PFSK-1 (cell line): ENCODE measurements around the gene AGPAT3.

ENCODE experiments used
- FOXP2 ChIP-seq: optimal IDR thresholded peaks from 2 replicates; pipeline ENCODE3; 2011; ENCODE audit warnings: borderline replicate concordance, control low read depth, inconsistent platforms; ENCODE audit not compliant: insufficient read depth; ENCODE audit errors: extremely low read length, extremely low read depth
- POLR2AphosphoS5 ChIP-seq: IDR thresholded peaks from 2 replicates; pipeline ENCODE4 v1.6.1; 2012; ENCODE audit warnings: low read depth, mild to moderate bottlenecking, control low read depth, low read length, moderate library complexity
- REST ChIP-seq, 2 experiments: IDR thresholded peaks; 2 replicates each; pipeline versions ENCODE4 v1.6.1 to v1.8.0; 2011 to 2012; ENCODE audit warnings: low read depth in 2 of 2, low read length in 2 of 2, control low read depth in 1 of 2, inconsistent platforms in 1 of 2, mild to moderate bottlenecking in 1 of 2, moderate library complexity in 1 of 2; ENCODE audit not compliant: insufficient read depth in 1 of 2
- SIN3A ChIP-seq: IDR thresholded peaks from 2 replicates; pipeline ENCODE4 v1.6.1; 2012; ENCODE audit warnings: mild to moderate bottlenecking, low read length, moderate library complexity, borderline replicate concordance; ENCODE audit not compliant: insufficient read depth
- TAF1 ChIP-seq: IDR thresholded peaks from 2 replicates; pipeline ENCODE4 v1.6.1; 2012; ENCODE audit warnings: low read length, control low read depth, borderline replicate concordance; ENCODE audit not compliant: insufficient read depth

Gene AGPAT3

GRCh38 chr21:44024887-44025353 lies 159.9 kb downstream of the AGPAT3 start:
- no peak for TF ChIP-seq POLR2AphosphoS5
- TF ChIP-seq FOXP2 = no peak
- TF ChIP-seq TAF1 = no peak
- no peak for TF ChIP-seq REST (IDR thresholded peaks at IDR 0.05; ENCODE audit: insufficient read depth in 1 of 2, low read depth in 2 of 2, low read length in 2 of 2)
- TF ChIP-seq SIN3A = no peak

- TF ChIP-seq SIN3A (no peak), FOXP2 (no peak), POLR2AphosphoS5 (no peak), REST (IDR thresholded peaks at IDR 0.05; ENCODE audit: insufficient read depth in 1 of 2, low read depth in 2 of 2, low read length in 2 of 2) (no peak), TAF1 (no peak)
Observed at GRCh38 chr21:44027607-44028286, 162.7 kb downstream of the AGPAT3 start.

- TF ChIP-seq SIN3A = no peak
- no peak for TF ChIP-seq FOXP2
- TF ChIP-seq TAF1 = no peak
- TF ChIP-seq POLR2AphosphoS5 = no peak
- no peak for TF ChIP-seq REST (IDR thresholded peaks at IDR 0.05; ENCODE audit: insufficient read depth in 1 of 2, low read depth in 2 of 2, low read length in 2 of 2)
Observed at GRCh38 chr21:44028287-44028659, 163.2 kb downstream of the AGPAT3 start.

- no peak for TF ChIP-seq REST (IDR thresholded peaks at IDR 0.05; ENCODE audit: insufficient read depth in 1 of 2, low read depth in 2 of 2, low read length in 2 of 2)
- no peak for TF ChIP-seq POLR2AphosphoS5
- TF ChIP-seq FOXP2 = no peak
- no peak for TF ChIP-seq SIN3A
- TF ChIP-seq TAF1 = no peak
Observed at GRCh38 chr21:44029460-44030087, 164.6 kb downstream of the AGPAT3 start.
